ENCODE results near the gene KIF26B.

Gene KIF26B

GRCh38 chr1:245311887-245312536 lies 157.2 kb downstream of the KIF26B start:
- Histone ChIP-seq H2AFZ (ENCODE audit: low read depth, low read length) (no peak overlapping the region), H3K9me3 (ENCODE audit: insufficient read depth, low read length, severe bottlenecking) (no peaks in the 10 kb centered on the region), H3K27ac (ENCODE audit: low read length) (no peak overlapping the region), H3K4me1 (ENCODE audit: insufficient read depth, low read length) (peaks cover 11% of the 10 kb centered on the region), H3K36me3 (ENCODE audit: insufficient read depth, low read length) (no peaks in the 10 kb centered on the region), H3K4me3 (ENCODE audit: low read depth in 1 of 2, low read length in 2 of 2) (no peak overlapping the region), H3K4me2 (ENCODE audit: insufficient read depth, low read length) (no peak overlapping the region), H4K20me1 (ENCODE audit: insufficient read depth, low read length) (no peaks in the 10 kb centered on the region), H3K9ac (ENCODE audit: low read depth, low read length) (no peak overlapping the region), H3K27me3 (ENCODE audit: insufficient read depth, low read length, poor library complexity) (no peaks in the 10 kb centered on the region), H3K79me2 (ENCODE audit: insufficient read depth, low read length) (no peaks in the 10 kb centered on the region)
- no peak for TF ChIP-seq EZH2 (IDR thresholded peaks at IDR 0.05; ENCODE audit: borderline replicate concordance, low read depth, low read length, severe bottlenecking)
- no peak for TF ChIP-seq CTCF (IDR thresholded peaks at IDR 0.05; ENCODE audit: borderline replicate concordance, extremely low read depth, low read length, poor library complexity, severe bottlenecking)
- no peak for DNase-seq
- no peak for ATAC-seq (ENCODE audit: insufficient read depth, low read depth)

- DNase-seq (no peak), ATAC-seq (ENCODE audit: insufficient read depth, low read depth) (no peak)
- Histone ChIP-seq H3K4me1 (ENCODE audit: insufficient read depth, low read length) (peaks cover 11% of the 10 kb centered on the region), H4K20me1 (ENCODE audit: insufficient read depth, low read length) (no peaks in the 10 kb centered on the region), H3K36me3 (ENCODE audit: insufficient read depth, low read length) (no peaks in the 10 kb centered on the region), H3K4me3 (ENCODE audit: low read depth in 1 of 2, low read length in 2 of 2) (no peak overlapping the region), H3K4me2 (ENCODE audit: insufficient read depth, low read length) (no peak overlapping the region), H3K79me2 (ENCODE audit: insufficient read depth, low read length) (no peaks in the 10 kb centered on the region), H3K9me3 (ENCODE audit: insufficient read depth, low read length, severe bottlenecking) (no peaks in the 10 kb centered on the region), H3K9ac (ENCODE audit: low read depth, low read length) (no peak overlapping the region), H3K27me3 (ENCODE audit: insufficient read depth, low read length, poor library complexity) (no peaks in the 10 kb centered on the region), H2AFZ (ENCODE audit: low read depth, low read length) (no peak overlapping the region), H3K27ac (ENCODE audit: low read length) (no peak overlapping the region)
- no peak for TF ChIP-seq CTCF (IDR thresholded peaks at IDR 0.05; ENCODE audit: borderline replicate concordance, extremely low read depth, low read length, poor library complexity, severe bottlenecking)
- TF ChIP-seq EZH2 (IDR thresholded peaks at IDR 0.05; ENCODE audit: borderline replicate concordance, low read depth, low read length, severe bottlenecking): no peak
Observed at GRCh38 chr1:245313576-245313975, 158.8 kb downstream of the KIF26B start.

GRCh38 chr1:245316784-245317183 lies 162.0 kb downstream of the KIF26B start:
- DNase-seq (no peak), ATAC-seq (ENCODE audit: insufficient read depth, low read depth) (no peak)
- no peaks in the 10 kb centered on the region for H3K4me1 ChIP-seq (ENCODE audit: insufficient read depth, low read length)
- H3K27me3 ChIP-seq (ENCODE audit: insufficient read depth, low read length, poor library complexity): no peaks in the 10 kb centered on the region
- no peak overlapping the region for H2AFZ ChIP-seq (ENCODE audit: low read depth, low read length)
- H3K27ac ChIP-seq (ENCODE audit: low read length): no peak overlapping the region
- no peaks in the 10 kb centered on the region for H4K20me1 ChIP-seq (ENCODE audit: insufficient read depth, low read length)
- no peaks in the 10 kb centered on the region for H3K9me3 ChIP-seq (ENCODE audit: insufficient read depth, low read length, severe bottlenecking)
- no peak overlapping the region for H3K4me2 ChIP-seq (ENCODE audit: insufficient read depth, low read length)
- TF ChIP-seq EZH2 (IDR thresholded peaks at IDR 0.05; ENCODE audit: borderline replicate concordance, low read depth, low read length, severe bottlenecking): no peak
- TF ChIP-seq CTCF (IDR thresholded peaks at IDR 0.05; ENCODE audit: borderline replicate concordance, extremely low read depth, low read length, poor library complexity, severe bottlenecking): no peak
- H3K9ac ChIP-seq (ENCODE audit: low read depth, low read length): no peak overlapping the region
- no peaks in the 10 kb centered on the region for H3K79me2 ChIP-seq (ENCODE audit: insufficient read depth, low read length)
- no peak overlapping the region for H3K4me3 ChIP-seq (ENCODE audit: low read depth in 1 of 2, low read length in 2 of 2)
- no peaks in the 10 kb centered on the region for H3K36me3 ChIP-seq (ENCODE audit: insufficient read depth, low read length)

Measured in DND-41 (cell line).